WERI-Rb-1 (cell line): ENCODE measurements around the gene BATF.

Source experiments
- DNase-seq: peaks from one replicate; pipeline ENCODE4 v3.0.0-alpha.2; 2020
- H3K27ac ChIP-seq: fragments of 250-450 bp; sonication (Bioruptor Pico); 2 replicates; pipeline ENCODE4 v1.5.1; 2020; ENCODE audit warnings: mild to moderate bottlenecking, moderate library complexity
- H3K27me3 ChIP-seq: fragments of 250-450 bp; sonication (Bioruptor Pico); 2 replicates; pipeline ENCODE4 v1.5.1; 2021; ENCODE audit warnings: mild to moderate bottlenecking, low read depth, moderate library complexity; ENCODE audit not compliant: insufficient read depth, severe bottlenecking
- H3K36me3 ChIP-seq: fragments of 250-450 bp; sonication (Bioruptor Pico); 2 replicates; pipeline ENCODE4 v1.5.1; 2020; ENCODE audit warnings: mild to moderate bottlenecking, moderate library complexity
- H3K4me3 ChIP-seq: 2 replicates; pipeline ENCODE4 v1.5.1; 2011; ENCODE audit warnings: low read depth, mild to moderate bottlenecking, control low read depth, low read length
- H3K9me3 ChIP-seq: fragments of 250-450 bp; sonication (Bioruptor Pico); 2 replicates; pipeline ENCODE4 v1.5.1; 2021; ENCODE audit warnings: mild to moderate bottlenecking, moderate library complexity; ENCODE audit not compliant: severe bottlenecking
- TF ChIP-seq, protein P1 (sequence below): IDR thresholded peaks from 2 replicates; pipeline ENCODE4 v1.5.1; 2011; ENCODE audit warnings: low read depth, mild to moderate bottlenecking, control low read depth, inconsistent platforms, low read length

BATF gene

DNA sequence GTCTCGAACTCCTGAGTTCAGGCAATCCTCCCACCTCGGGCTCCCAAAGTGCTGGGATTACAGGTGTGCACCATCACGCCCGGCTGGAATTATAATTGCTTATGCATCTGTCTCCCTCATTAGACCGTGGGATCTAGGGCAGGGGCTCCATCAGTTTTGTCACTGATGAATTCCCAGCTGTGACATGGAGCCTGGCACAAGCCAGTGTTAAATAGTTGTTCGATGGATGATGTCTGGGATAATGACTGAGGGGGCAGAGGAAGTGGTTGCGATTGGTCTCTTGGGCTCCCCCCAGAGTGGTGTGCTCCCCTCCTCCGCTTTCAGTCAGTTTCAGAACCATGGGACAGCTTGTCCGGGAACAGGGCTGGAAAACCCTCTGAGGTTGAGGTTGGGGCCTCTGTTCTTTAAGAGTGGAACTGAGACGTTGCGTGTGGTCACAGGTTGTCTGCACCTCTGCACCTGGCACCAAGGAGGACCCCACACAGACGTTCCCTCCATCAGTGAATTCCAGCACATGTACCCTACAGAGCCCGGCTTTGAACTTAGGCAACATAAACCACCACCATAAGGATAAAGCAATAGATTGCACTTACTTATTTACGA, 30.8 kb upstream of the BATF start:
- no peaks in the 10 kb centered on the region for H3K27me3 ChIP-seq
- no peak for DNase-seq
- no peaks in the 10 kb centered on the region for H3K9me3 ChIP-seq
- H3K27ac ChIP-seq = no peak overlapping the region
- no peak overlapping the region for H3K4me3 ChIP-seq
- TF ChIP-seq, protein P1, sequence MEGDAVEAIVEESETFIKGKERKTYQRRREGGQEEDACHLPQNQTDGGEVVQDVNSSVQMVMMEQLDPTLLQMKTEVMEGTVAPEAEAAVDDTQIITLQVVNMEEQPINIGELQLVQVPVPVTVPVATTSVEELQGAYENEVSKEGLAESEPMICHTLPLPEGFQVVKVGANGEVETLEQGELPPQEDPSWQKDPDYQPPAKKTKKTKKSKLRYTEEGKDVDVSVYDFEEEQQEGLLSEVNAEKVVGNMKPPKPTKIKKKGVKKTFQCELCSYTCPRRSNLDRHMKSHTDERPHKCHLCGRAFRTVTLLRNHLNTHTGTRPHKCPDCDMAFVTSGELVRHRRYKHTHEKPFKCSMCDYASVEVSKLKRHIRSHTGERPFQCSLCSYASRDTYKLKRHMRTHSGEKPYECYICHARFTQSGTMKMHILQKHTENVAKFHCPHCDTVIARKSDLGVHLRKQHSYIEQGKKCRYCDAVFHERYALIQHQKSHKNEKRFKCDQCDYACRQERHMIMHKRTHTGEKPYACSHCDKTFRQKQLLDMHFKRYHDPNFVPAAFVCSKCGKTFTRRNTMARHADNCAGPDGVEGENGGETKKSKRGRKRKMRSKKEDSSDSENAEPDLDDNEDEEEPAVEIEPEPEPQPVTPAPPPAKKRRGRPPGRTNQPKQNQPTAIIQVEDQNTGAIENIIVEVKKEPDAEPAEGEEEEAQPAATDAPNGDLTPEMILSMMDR = no peak
- no peaks in the 10 kb centered on the region for H3K36me3 ChIP-seq

DNA sequence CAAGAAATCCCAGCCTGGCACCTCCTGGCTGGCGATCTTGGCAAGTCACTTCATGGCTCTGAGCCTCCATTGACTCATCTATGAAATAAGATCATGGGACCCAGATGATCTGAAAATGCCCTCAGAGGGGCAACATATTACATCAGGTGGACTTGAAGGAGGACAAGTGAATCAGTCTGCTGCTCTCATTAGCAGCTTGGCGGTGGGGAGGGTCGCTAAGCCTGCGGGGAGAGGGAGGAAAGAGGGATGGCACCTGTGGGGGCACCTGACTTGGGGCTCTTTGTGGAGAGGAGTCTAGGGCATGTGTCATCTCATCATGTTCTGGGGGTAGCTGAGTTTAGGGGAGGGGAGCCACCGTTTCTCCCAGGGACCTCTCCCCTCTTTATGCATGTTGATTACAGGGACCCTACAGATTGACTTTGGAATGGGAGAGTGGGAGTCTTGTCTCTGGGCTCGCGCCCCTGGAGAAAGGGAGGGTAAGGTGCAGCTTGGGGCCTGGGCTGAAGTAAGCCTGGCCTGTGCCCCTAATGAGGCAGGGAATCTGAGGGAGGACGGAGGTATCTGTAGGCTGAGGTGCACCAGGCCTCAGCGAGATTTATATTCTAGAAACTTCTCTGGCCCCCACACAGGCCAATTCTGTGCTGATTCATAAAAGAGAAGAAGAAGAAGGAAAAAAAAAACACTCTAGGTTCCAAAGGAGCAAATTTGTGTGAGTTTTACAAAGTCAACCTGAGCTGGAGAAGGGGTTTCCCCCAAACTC, 29.3 kb upstream of the BATF start:
- H3K4me3 ChIP-seq = no peak overlapping the region
- H3K27me3 ChIP-seq = no peaks in the 10 kb centered on the region
- DNase-seq = no peak
- TF ChIP-seq, protein P1 = no peak
- H3K27ac ChIP-seq = no peak overlapping the region
- H3K9me3 ChIP-seq = no peaks in the 10 kb centered on the region
- no peaks in the 10 kb centered on the region for H3K36me3 ChIP-seq

DNA sequence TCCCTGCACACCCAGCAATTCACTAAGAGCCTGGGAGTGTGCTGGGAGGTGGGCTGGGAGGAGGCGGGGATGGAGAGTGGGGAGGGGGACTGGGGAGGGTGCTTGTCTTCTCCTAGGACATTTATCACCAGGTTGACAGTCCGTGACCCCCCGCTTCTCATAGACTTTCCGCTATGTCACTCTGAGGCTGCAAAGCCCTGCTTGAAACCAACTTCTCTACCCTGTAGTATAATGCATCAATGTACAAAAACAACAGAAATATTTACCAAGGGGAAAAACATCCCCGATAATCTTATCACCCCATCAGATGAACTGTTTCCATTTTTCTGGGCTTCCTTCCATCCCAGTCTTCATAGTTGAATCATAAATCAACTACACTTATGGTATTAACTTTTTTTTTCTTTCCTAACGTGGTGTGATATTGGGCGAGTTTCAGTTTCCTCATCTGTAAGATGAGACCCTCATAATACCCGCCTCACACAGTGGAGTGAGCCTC, 28.6 kb upstream of the BATF start:
- Histone ChIP-seq H3K9me3 (no peaks in the 10 kb centered on the region), H3K36me3 (no peaks in the 10 kb centered on the region), H3K27ac (no peak overlapping the region), H3K4me3 (no peak overlapping the region), H3K27me3 (no peaks in the 10 kb centered on the region)
- TF ChIP-seq, protein P1 = no peak
- no peak for DNase-seq

DNA sequence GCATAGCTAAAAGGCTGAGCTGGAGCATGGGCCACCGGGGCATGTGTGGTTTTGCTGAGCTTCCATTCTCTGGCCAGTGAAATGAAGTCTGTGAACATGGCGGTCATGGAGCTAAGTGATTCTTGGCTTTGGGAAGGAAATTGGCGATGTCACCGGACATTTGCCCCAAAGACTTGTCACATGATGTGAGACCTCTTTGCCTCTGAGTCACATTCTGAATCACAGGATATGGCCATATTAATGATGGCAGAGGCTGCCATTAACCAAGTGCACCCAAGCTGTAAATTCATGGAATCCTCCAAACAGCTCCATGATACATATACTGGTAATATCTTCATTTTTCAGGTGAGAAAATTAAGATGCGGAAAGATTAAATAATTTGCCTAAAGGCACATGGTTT, 27.4 kb upstream of the BATF start:
- no peak for DNase-seq

DNA sequence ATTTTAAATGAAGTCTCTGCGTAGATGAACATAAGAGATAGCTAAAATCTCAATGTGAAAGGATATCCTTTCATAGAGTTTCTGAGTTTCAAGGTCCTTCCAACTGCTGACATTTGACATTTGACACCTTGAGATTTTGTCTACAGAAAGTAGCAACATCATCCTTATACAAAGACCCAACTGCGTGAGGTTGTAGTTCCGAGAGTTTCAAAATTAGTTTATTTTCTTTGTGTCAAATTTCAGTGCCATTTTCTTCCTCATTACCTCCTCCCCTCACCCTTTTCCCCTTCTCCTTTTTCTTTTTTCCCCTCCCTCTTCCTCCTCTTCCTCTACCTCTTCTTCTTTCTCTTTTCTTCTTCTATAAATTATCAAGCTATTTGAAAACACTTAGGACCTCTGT, 26.9 kb upstream of the BATF start:
- H3K27me3 ChIP-seq = no peaks in the 10 kb centered on the region
- DNase-seq = no peak
- TF ChIP-seq, protein P1 = no peak
- H3K4me3 ChIP-seq = no peak overlapping the region
- no peak overlapping the region for H3K27ac ChIP-seq
- no peaks in the 10 kb centered on the region for H3K9me3 ChIP-seq
- no peaks in the 10 kb centered on the region for H3K36me3 ChIP-seq

More for the DNA sequence above, 27.4 kb upstream of the BATF start:
- no peak overlapping the region for H3K27ac ChIP-seq
- no peak overlapping the region for H3K4me3 ChIP-seq
- H3K27me3 ChIP-seq = no peaks in the 10 kb centered on the region
- H3K36me3 ChIP-seq = no peaks in the 10 kb centered on the region
- TF ChIP-seq, protein P1 = no peak
- H3K9me3 ChIP-seq = no peaks in the 10 kb centered on the region
